Trophoblast cell (in vitro differentiated cells and primary cell): ENCODE results near the gene PCNX1.
A peak's percentile ranks its signal among the peaks of the same experiment; 100 is the strongest.

Experiments used
- DNase-seq, 2 donors: peaks; one replicate each; pipeline ENCODE4 v3.0.0-alpha.2; 2016
- H2AFZ ChIP-seq: 2 replicates; pipeline ENCODE4 v1.6.1; 2013; ENCODE audit warnings: low read length, moderate library complexity, mild to moderate bottlenecking; ENCODE audit not compliant: insufficient read depth, poor library complexity
- H2AK5ac ChIP-seq: 2 replicates; pipeline ENCODE4 v1.6.1; 2013; ENCODE audit warnings: mild to moderate bottlenecking, low read length
- H2BK120ac ChIP-seq: 2 replicates; pipeline ENCODE4 v1.6.1; 2013; ENCODE audit warnings: low read length, mild to moderate bottlenecking, moderate library complexity; ENCODE audit not compliant: insufficient read depth, poor library complexity
- H2BK12ac ChIP-seq: 2 replicates; pipeline ENCODE4 v1.6.1; 2013; ENCODE audit warnings: mild to moderate bottlenecking, low read length, moderate library complexity
- H2BK5ac ChIP-seq: 2 replicates; pipeline ENCODE4 v1.6.1; 2013; ENCODE audit warnings: low read length, low read depth, moderate library complexity, mild to moderate bottlenecking; ENCODE audit not compliant: poor library complexity
- H3K14ac ChIP-seq: 2 replicates; pipeline ENCODE4 v1.6.1; 2013; ENCODE audit warnings: mild to moderate bottlenecking, low read length
- H3K18ac ChIP-seq: 2 replicates; pipeline ENCODE4 v1.6.1; 2013; ENCODE audit warnings: mild to moderate bottlenecking, low read length
- H3K23ac ChIP-seq: 2 replicates; pipeline ENCODE4 v1.6.1; 2013; ENCODE audit warnings: low read length
- H3K27ac ChIP-seq: 2 replicates; pipeline ENCODE4 v1.5.1; 2013; ENCODE audit warnings: low read depth, mild to moderate bottlenecking, inconsistent platforms, low read length, moderate library complexity
- H3K27me3 ChIP-seq: 2 replicates; pipeline ENCODE4 v1.6.1; 2013; ENCODE audit warnings: inconsistent platforms, mild to moderate bottlenecking, low read length, moderate library complexity; ENCODE audit not compliant: insufficient read depth
- H3K36me3 ChIP-seq, 2 experiments: 1 replicate in 1 of 2; 2 replicates in 1 of 2; pipeline ENCODE4 v1.6.1; 2013; ENCODE audit warnings: low read length in 2 of 2, mild to moderate bottlenecking in 2 of 2, moderate library complexity in 1 of 2; ENCODE audit not compliant: insufficient read depth in 2 of 2, control insufficient read depth in 1 of 2
- H3K4ac ChIP-seq: 2 replicates; pipeline ENCODE4 v1.6.1; 2013; ENCODE audit warnings: low read depth, mild to moderate bottlenecking, low read length, moderate library complexity
- H3K4me1 ChIP-seq, 2 experiments: 1 replicate in 1 of 2; 2 replicates in 1 of 2; pipeline ENCODE4 v1.6.1; 2013; ENCODE audit warnings: low read length in 2 of 2, mild to moderate bottlenecking in 2 of 2, moderate library complexity in 1 of 2; ENCODE audit not compliant: insufficient read depth in 2 of 2, control insufficient read depth in 1 of 2
- H3K4me2 ChIP-seq: 2 replicates; pipeline ENCODE4 v1.6.1; 2013; ENCODE audit warnings: inconsistent platforms, mild to moderate bottlenecking, low read length, moderate library complexity
- H3K4me3 ChIP-seq: 2 replicates; pipeline ENCODE4 v1.5.1; 2013; ENCODE audit warnings: mild to moderate bottlenecking, low read depth, low read length, inconsistent platforms
- H3K79me1 ChIP-seq: one replicate; pipeline ENCODE4 v1.6.1; 2013; ENCODE audit warnings: low read length
- H3K79me2 ChIP-seq: 2 replicates; pipeline ENCODE4 v1.6.1; 2013; ENCODE audit warnings: low read length, mild to moderate bottlenecking; ENCODE audit not compliant: control insufficient read depth, insufficient read depth, poor library complexity
- H3K9ac ChIP-seq: 2 replicates; pipeline ENCODE4 v1.6.1; 2013; ENCODE audit warnings: mild to moderate bottlenecking, low read length
- H3K9me3 ChIP-seq: 2 replicates; pipeline ENCODE4 v1.6.1; 2013; ENCODE audit warnings: low read depth, mild to moderate bottlenecking, control low read depth, inconsistent platforms, low read length; ENCODE audit not compliant: insufficient read depth
- H4K12ac ChIP-seq: 2 replicates; pipeline ENCODE4 v1.6.1; 2013; ENCODE audit warnings: low read depth, mild to moderate bottlenecking, low read length, moderate library complexity
- H4K8ac ChIP-seq: 2 replicates; pipeline ENCODE4 v1.6.1; 2013; ENCODE audit warnings: low read depth, mild to moderate bottlenecking, low read length, moderate library complexity
- H4K91ac ChIP-seq: one replicate; pipeline ENCODE4 v1.6.1; 2013; ENCODE audit warnings: low read depth, mild to moderate bottlenecking, low read length, moderate library complexity
- WGBS: extraction: QIAGEN DNeasy Blood & Tissue Kit; methylation state at CpG from one replicate; pipeline ENCODE4 v1.1.7; 2013; ENCODE audit warnings: missing lambda C conversion rate; ENCODE audit not compliant: insufficient read length, insufficient coverage; ENCODE audit errors: extremely low coverage; 5-methylcytosine and 5-hydroxymethylcytosine counted together

Gene PCNX1

GRCh38 chr14:70898111-70898745 is 9.0 kb upstream of the PCNX1 start:
- no peak for DNase-seq
- Histone ChIP-seq H3K18ac (no peak overlapping the region), H3K23ac (no peak overlapping the region), H3K79me1 (no peaks in the 10 kb centered on the region), H3K4me1 (peaks cover 4 to 5% of the 10 kb centered on the region in 2 experiments), H3K4me3 (no peak overlapping the region), H4K12ac (no peak overlapping the region), H3K27me3 (no peaks in the 10 kb centered on the region), H2AK5ac (no peak overlapping the region), H2AFZ (no peak overlapping the region), H4K8ac (no peak overlapping the region), H2BK12ac (no peak overlapping the region), H2BK120ac (no peak overlapping the region), H3K79me2 (no peaks in the 10 kb centered on the region), H4K91ac (no peak overlapping the region), H3K36me3 (no peaks in the 10 kb centered on the region), H2BK5ac (no peak overlapping the region), H3K27ac (no peak overlapping the region), H3K4me2 (no peak overlapping the region), H3K4ac (no peak overlapping the region), H3K9ac (no peak overlapping the region), H3K9me3 (no peaks in the 10 kb centered on the region), H3K14ac (no peak overlapping the region)
- no CpG with 5 or more reads among the region's 3 CpGs for WGBS

- H4K12ac ChIP-seq = no peak overlapping the region
- no peaks in the 10 kb centered on the region for H3K27me3 ChIP-seq
- peaks cover 4 to 9% of the 10 kb centered on the region in 2 experiments for H3K4me1 ChIP-seq
- H2AFZ ChIP-seq = no peak overlapping the region
- H3K23ac ChIP-seq = no peak overlapping the region
- no peak overlapping the region for H3K27ac ChIP-seq
- H3K9ac ChIP-seq = no peak overlapping the region
- no peaks in the 10 kb centered on the region for H3K9me3 ChIP-seq
- H3K36me3 ChIP-seq = no peaks in the 10 kb centered on the region
- no peak overlapping the region for H2BK12ac ChIP-seq
- no peak overlapping the region for H3K4ac ChIP-seq
- H2BK5ac ChIP-seq = no peak overlapping the region
- no peak overlapping the region for H2BK120ac ChIP-seq
- DNase-seq = peak; percentile 54 to 81
- WGBS = no CpG with 5 or more reads among the region's 1 CpG
- no peak overlapping the region for H3K4me2 ChIP-seq
- H2AK5ac ChIP-seq = no peak overlapping the region
- no peak overlapping the region for H4K8ac ChIP-seq
- peaks cover 1% of the 10 kb centered on the region for H3K79me1 ChIP-seq
- no peak overlapping the region for H3K14ac ChIP-seq
- no peak overlapping the region for H3K18ac ChIP-seq
- H3K79me2 ChIP-seq = no peaks in the 10 kb centered on the region
- H3K4me3 ChIP-seq = no peak overlapping the region
- no peak overlapping the region for H4K91ac ChIP-seq
These were observed 6.0 kb upstream of the PCNX1 start for GRCh38 chr14:70901269-70901668.

GRCh38 chr14:70902184-70902583 is 5.1 kb upstream of the PCNX1 start:
- Histone ChIP-seq H3K27ac (no peak overlapping the region), H3K4me3 (no peak overlapping the region), H3K14ac (no peak overlapping the region), H4K12ac (no peak overlapping the region), H3K4ac (no peak overlapping the region), H2BK5ac (no peak overlapping the region), H4K8ac (no peak overlapping the region), H3K4me2 (no peak overlapping the region), H3K18ac (no peak overlapping the region), H3K9me3 (no peaks in the 10 kb centered on the region), H3K79me1 (peaks cover 4% of the 10 kb centered on the region), H3K27me3 (no peaks in the 10 kb centered on the region), H3K23ac (no peak overlapping the region), H3K36me3 (no peaks in the 10 kb centered on the region), H2AFZ (no peak overlapping the region), H3K9ac (no peak overlapping the region), H3K4me1 (peaks cover 8 to 9% of the 10 kb centered on the region in 2 experiments), H4K91ac (no peak overlapping the region), H2AK5ac (no peak overlapping the region), H2BK120ac (no peak overlapping the region), H2BK12ac (no peak overlapping the region), H3K79me2 (no peaks in the 10 kb centered on the region)
- no CpG with 5 or more reads among the region's 1 CpG for WGBS
- DNase-seq = no peak

GRCh38 chr14:70904373-70904772 is 2.9 kb upstream of the PCNX1 start:
- Histone ChIP-seq H3K27me3 (no peaks in the 10 kb centered on the region), H3K9ac (no peak overlapping the region), H3K9me3 (no peaks in the 10 kb centered on the region), H4K91ac (no peak overlapping the region), H3K27ac (no peak overlapping the region), H3K36me3 (no peaks in the 10 kb centered on the region), H3K4me1 (peaks cover 6 to 9% of the 10 kb centered on the region in 2 experiments), H3K4me2 (no peak overlapping the region), H3K14ac (no peak overlapping the region), H2AFZ (no peak overlapping the region), H3K18ac (no peak overlapping the region), H2BK5ac (peak overlapping the region; percentile 28), H4K12ac (no peak overlapping the region), H3K79me1 (peaks cover 17% of the 10 kb centered on the region), H2BK120ac (peak overlapping the region; percentile 18), H2AK5ac (no peak overlapping the region), H3K4ac (no peak overlapping the region), H3K23ac (no peak overlapping the region), H3K79me2 (peaks cover 13% of the 10 kb centered on the region), H3K4me3 (no peak overlapping the region), H2BK12ac (peak overlapping the region; percentile 1), H4K8ac (no peak overlapping the region)
- DNase-seq = no peak
- WGBS = no CpG with 5 or more reads among the region's 2 CpGs
